Ovary (tissue), 9 donors: ENCODE results near the gene CARD9. TPM values are rescaled to one million over a fixed set of nuclear protein-coding genes. Genes with fewer than 3 reads are reported as not detected.

Source experiments
- DNase-seq, 5 donors: peaks; one replicate each; pipeline ENCODE4 v3.0.0-alpha.2; 2019 to 2020
- H3K27ac ChIP-seq, 2 donors: fragments of 200-600 bp; one replicate each; pipeline versions ENCODE4 v1.5.1 to v1.8.0; 2019 to 2022
- H3K27me3 ChIP-seq: fragments of 200-600 bp; one replicate; pipeline ENCODE4 v1.8.0; 2022
- H3K36me3 ChIP-seq: fragments of 200-600 bp; sonication (generic); one replicate; pipeline ENCODE4 v1.5.1; 2019
- H3K4me1 ChIP-seq: one replicate; pipeline ENCODE4 v1.8.1; 2013; ENCODE audit warnings: mild to moderate bottlenecking, moderate library complexity; ENCODE audit not compliant: insufficient read depth
- H3K4me3 ChIP-seq: fragments of 200-600 bp; sonication (generic); one replicate; pipeline ENCODE4 v1.5.1; 2017
- H3K9me3 ChIP-seq, 2 donors: fragments of 200-600 bp in 1 of 2; sonication (generic) in 1 of 2; one replicate each; pipeline versions ENCODE4 v1.5.1 to v1.8.1; 2013 to 2019; ENCODE audit warnings: mild to moderate bottlenecking in 1 of 2, moderate library complexity in 1 of 2
- CTCF ChIP-seq, 3 donors: fragments of 450-650 bp in 2 of 3; fragments of 200-600 bp in 1 of 3; IDR thresholded peaks; one replicate each; pipeline versions ENCODE4 v1.5.1 to v1.8.0; 2016 to 2022; ENCODE audit warnings: antibody characterized with exemption in 3 of 3, mild to moderate bottlenecking in 1 of 3
- EP300 ChIP-seq: sonication (generic); formaldehyde crosslinking; IDR thresholded peaks from one replicate; pipeline ENCODE4 v1.6.1; 2017; ENCODE audit warnings: antibody characterized with exemption
- POLR2A ChIP-seq: fragments of 450-650 bp; IDR thresholded peaks from one replicate; pipeline ENCODE4 v1.6.1; 2017; ENCODE audit warnings: antibody characterized with exemption, mild to moderate bottlenecking, moderate library complexity
- WGBS, 3 donors: extraction: QIAGEN DNeasy Blood & Tissue Kit in 1 of 3; methylation state at CpG; one replicate each; pipeline versions ENCODE4 v1.1.5 to v1.1.7; 2013 to 2017; 5-methylcytosine and 5-hydroxymethylcytosine counted together
- intact Hi-C, 4 donors: fragments of 100-400 bp; cut with DNase I; formaldehyde crosslinking; loops; one replicate each; pipeline versions ENCODE4 v1.11.0 to v1.15.1; 2022 to 2023
- polyA plus RNA-seq, 2 donors: library from polyadenylated mRNA; stranded (reverse); fragments of 200-250 nt in 1 of 2; fragments of 350-450 nt in 1 of 2; fragmentation: Illumina TruSeq in 1 of 2; extraction: RNeasy Lipid Tissue Mini Kit (QIAGEN cat#74804) in 1 of 2; gene quantifications; one replicate each; pipeline ENCODE4 v1.2.3, GENCODE V29; 2013 to 2014
- total RNA-seq, 7 donors: library from RNA; depleted of rRNA in 2 of 7; stranded (reverse); fragments of >200 nt in 2 of 7; fragmentation: NEBNext Ultra II Directional in 3 of 7; extraction: Animal tissue kit (Norgen Biotek cat#: 25700) in 3 of 7; gene quantifications; one replicate each; pipeline versions ENCODE4 v1.1.0 to v1.2.4, GENCODE V29; 2016 to 2023
- donor health status: DM: no; HTN: no; CAD: no; lungs with moderate emphysema.
- donor health status: DM: no; HTN: no; CAD: no.
- donor health status: Bipolar disorder and iron deficiency.
- donor health status: DM: yes; HTN: yes; CAD: no.
- donor health status: DM: no; HTN: no; CAD: no.
- donor health status: DM: yes; HTN: yes; CAD: no.

The CARD9 gene
- total and polyA plus RNA-seq, 9 donors, result 0.48 to 3.5 (median 1.1) TPM; not detected in 1

- DNase-seq, result no peak
- whole genome bisulfite sequencing, 3 donors, result 87 to 92% (median 90%) methylated on average over 12 of the region's 12 CpGs
- TF ChIP-seq CTCF (IDR thresholded peaks at IDR 0.05) (no peak), POLR2A (no peak), EP300 (no peak)
- Histone ChIP-seq H3K36me3 (no peaks in the 10 kb centered on the region), H3K9me3 (no peaks in the 10 kb centered on the region), H3K4me3 (no peak overlapping the region), H3K27me3 (no peaks in the 10 kb centered on the region), H3K27ac (no peak overlapping the region), H3K4me1 (peaks cover 6% of the 10 kb centered on the region)
- intact Hi-C loops, result no loop called here
Observed at GRCh38 chr9:136333045-136333444, 40.4 kb downstream of the CARD9 start.

GRCh38 chr9:136332482-136332983 lies 40.9 kb downstream of the CARD9 start:
- H3K4me1 ChIP-seq, result peaks cover 6% of the 10 kb centered on the region

GRCh38 chr9:136331556-136332481 lies 41.6 kb downstream of the CARD9 start:
- no peaks in the 10 kb centered on the region for H3K9me3 ChIP-seq
- WGBS, 3 donors, result 85 to 86% (median 85%) methylated on average over 46 of the region's 46 CpGs
- TF ChIP-seq EP300 (no peak), POLR2A (no peak), CTCF (IDR thresholded peaks at IDR 0.05) (no peak)
- H3K4me1 ChIP-seq, result peaks cover 9% of the 10 kb centered on the region
- DNase-seq, result no peak
- intact Hi-C loops, result no loop called here
- no peak overlapping the region for H3K4me3 ChIP-seq
- H3K36me3 ChIP-seq, result no peaks in the 10 kb centered on the region
- no peak overlapping the region for H3K27ac ChIP-seq
- H3K27me3 ChIP-seq, result no peaks in the 10 kb centered on the region

More at GRCh38 chr9:136332482-136332983, 40.9 kb downstream of the CARD9 start:
- Histone ChIP-seq H3K36me3 (no peaks in the 10 kb centered on the region), H3K4me3 (no peak overlapping the region), H3K27me3 (no peaks in the 10 kb centered on the region), H3K9me3 (no peaks in the 10 kb centered on the region), H3K27ac (no peak overlapping the region)
- DNase-seq, result no peak
- 76 to 84% (median 77%) methylated on average over 11 of the region's 11 CpGs for WGBS, 3 donors
- intact Hi-C loops, result no loop called here
- TF ChIP-seq EP300 (no peak), POLR2A (no peak), CTCF (IDR thresholded peaks at IDR 0.05) (no peak)

DNA sequence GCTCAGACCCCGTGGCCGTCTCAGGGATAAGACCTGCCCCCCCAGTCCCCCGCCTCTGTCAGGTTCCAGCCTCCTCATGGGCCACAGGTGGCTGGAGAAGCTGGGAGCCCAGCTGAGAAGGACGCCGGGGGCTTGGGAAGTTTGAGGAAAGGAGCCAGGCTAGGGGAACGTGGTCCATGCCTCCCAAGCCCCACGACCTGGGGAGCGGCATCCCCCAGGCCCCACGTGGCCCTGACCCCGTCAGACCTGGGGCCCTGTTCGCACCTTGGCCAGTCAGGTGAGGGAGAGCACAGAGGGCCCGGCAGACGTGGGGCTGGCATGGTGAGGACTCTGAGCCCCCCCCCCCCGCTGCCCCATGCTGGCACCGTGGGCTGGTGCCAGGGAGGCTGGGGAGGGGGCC lies 42.4 kb downstream of the CARD9 start:
- 72 to 78% (median 77%) methylated on average over 13 to 15 of the region's 15 CpGs for WGBS, 3 donors
- no peaks in the 10 kb centered on the region for H3K27me3 ChIP-seq
- TF ChIP-seq POLR2A, result no peak
- no peak for TF ChIP-seq EP300
- TF ChIP-seq CTCF (IDR thresholded peaks at IDR 0.05), result no peak

More for the DNA sequence above, 42.4 kb downstream of the CARD9 start:
- Histone ChIP-seq H3K27ac (no peak overlapping the region), H3K4me1 (peaks cover 15% of the 10 kb centered on the region), H3K36me3 (no peaks in the 10 kb centered on the region), H3K4me3 (no peak overlapping the region), H3K9me3 (no peaks in the 10 kb centered on the region)
- no peak for DNase-seq
- intact Hi-C loops, result no loop called here
